ENCODE measurements around the gene GNRHR. TPM values are rescaled to one million over a fixed set of nuclear protein-coding genes. Genes with fewer than 3 reads are reported as not detected.
A peak's percentile ranks its signal among the peaks of the same experiment; 100 is the strongest.

GNRHR gene
- total RNA-seq, 2 donors from 2014 or later: not detected

- DNase-seq (ENCODE audit: low spot score): no peak
- no peaks in the 10 kb centered on the region for H3K9me3 ChIP-seq
- H3K27ac ChIP-seq: no peak overlapping the region
- H3K27me3 ChIP-seq: no peaks in the 10 kb centered on the region
- no peak overlapping the region for H3K4me3 ChIP-seq
- no peaks in the 10 kb centered on the region for H3K4me1 ChIP-seq
- no peaks in the 10 kb centered on the region for H3K36me3 ChIP-seq
- TF ChIP-seq CTCF (IDR thresholded peaks at IDR 0.05): no peak
Observed at GRCh38 chr4:67755974-67756373, 1.8 kb upstream of the GNRHR start.

GRCh38 chr4:67751260-67751659 is 2.9 kb downstream of the GNRHR start:
- H3K27me3 ChIP-seq: no peaks in the 10 kb centered on the region
- H3K4me1 ChIP-seq: no peaks in the 10 kb centered on the region
- no peak overlapping the region for H3K4me3 ChIP-seq
- H3K27ac ChIP-seq: no peak overlapping the region
- no peak for DNase-seq (ENCODE audit: low spot score)
- TF ChIP-seq CTCF (IDR thresholded peaks at IDR 0.05): no peak
- no peaks in the 10 kb centered on the region for H3K9me3 ChIP-seq
- H3K36me3 ChIP-seq: no peaks in the 10 kb centered on the region

DNA sequence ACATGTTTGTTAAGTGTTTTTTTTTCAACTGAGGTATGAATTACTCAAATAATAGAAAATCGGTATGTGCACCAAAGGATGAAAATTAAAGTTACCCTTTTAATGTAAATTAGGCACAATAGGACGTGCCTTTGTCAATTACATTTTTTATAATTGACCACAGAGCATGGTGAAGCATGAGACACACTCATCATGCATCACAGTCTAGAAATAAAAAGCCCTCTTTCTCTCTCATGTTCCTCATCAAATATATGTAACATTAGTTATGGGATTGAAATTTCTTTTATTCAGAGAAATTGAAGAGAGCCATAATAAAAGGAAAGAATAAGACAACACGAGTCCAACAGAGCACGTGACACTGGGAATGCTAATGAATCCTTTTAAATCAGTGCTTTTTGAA is 3.5 kb downstream of the GNRHR start:
- no peak for DNase-seq (ENCODE audit: low spot score)
- no peaks in the 10 kb centered on the region for H3K9me3 ChIP-seq
- H3K4me3 ChIP-seq: no peak overlapping the region
- H3K36me3 ChIP-seq: no peaks in the 10 kb centered on the region
- TF ChIP-seq CTCF (IDR thresholded peaks at IDR 0.05): no peak
- no peaks in the 10 kb centered on the region for H3K27me3 ChIP-seq
- H3K4me1 ChIP-seq: no peaks in the 10 kb centered on the region
- no peak overlapping the region for H3K27ac ChIP-seq

DNA sequence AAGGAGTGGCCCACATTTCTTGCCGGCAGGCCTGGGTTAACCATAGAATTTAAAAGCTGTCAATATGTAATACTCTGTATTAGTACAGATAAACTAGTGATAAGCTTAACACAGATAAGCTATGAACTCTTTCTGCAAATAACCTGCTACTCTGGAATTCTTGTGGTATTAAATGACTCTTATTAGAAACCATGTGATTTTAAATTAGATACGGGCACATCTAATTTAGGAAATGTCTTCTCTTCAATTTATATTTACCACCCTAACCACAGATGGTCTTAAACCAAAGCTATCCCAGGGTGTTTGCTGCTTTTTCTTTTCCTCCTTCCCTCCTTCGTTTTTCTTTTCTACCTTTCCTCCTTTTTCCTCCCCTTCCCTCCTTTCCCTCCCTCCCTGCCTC is 4.9 kb downstream of the GNRHR start:
- H3K4me1 ChIP-seq: no peaks in the 10 kb centered on the region
- H3K9me3 ChIP-seq: no peaks in the 10 kb centered on the region
- no peaks in the 10 kb centered on the region for H3K27me3 ChIP-seq
- no peaks in the 10 kb centered on the region for H3K36me3 ChIP-seq
- H3K4me3 ChIP-seq: no peak overlapping the region
- TF ChIP-seq CTCF (IDR thresholded peaks at IDR 0.05): no peak
- DNase-seq (ENCODE audit: low spot score): no peak
- no peak overlapping the region for H3K27ac ChIP-seq

GRCh38 chr4:67746797-67747495 is 7.2 kb downstream of the GNRHR start:
- no peak overlapping the region for H3K4me3 ChIP-seq
- H3K27ac ChIP-seq: no peak overlapping the region
- no peak for DNase-seq (ENCODE audit: low spot score)
- no peaks in the 10 kb centered on the region for H3K36me3 ChIP-seq
- no peaks in the 10 kb centered on the region for H3K9me3 ChIP-seq
- peak; percentile 54 to 83 for TF ChIP-seq CTCF (IDR thresholded peaks at IDR 0.05)
- H3K27me3 ChIP-seq: no peaks in the 10 kb centered on the region
- H3K4me1 ChIP-seq: no peaks in the 10 kb centered on the region
